ENCODE measurements around the gene RABL2B.
"Not testable (repeated sequence)": the region's sequence is repeated elsewhere in the genome, so short reads cannot be mapped to it uniquely, and the experiment has no call there.

DNA sequence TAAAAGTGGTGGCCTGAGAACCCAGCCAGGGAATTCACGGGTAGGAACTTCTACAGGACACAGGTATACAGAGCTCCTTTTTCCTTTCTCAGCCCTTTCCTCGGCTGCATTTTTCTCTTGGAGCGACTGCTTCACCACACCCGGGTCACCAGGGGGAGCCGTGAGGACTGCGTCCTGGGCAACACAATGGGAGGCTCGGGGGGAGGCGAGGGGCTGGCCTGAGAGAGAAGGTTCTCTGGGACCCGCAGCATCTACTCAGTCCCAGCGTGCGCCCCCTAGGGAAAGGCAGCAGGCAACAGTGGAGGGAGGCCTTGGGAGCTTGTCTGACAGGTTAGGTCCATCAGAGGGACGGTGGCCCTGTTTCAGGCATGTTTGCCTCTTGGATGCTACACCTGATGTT, 8.3 kb downstream of the RABL2B start:
- not testable (repeated sequence) for TF ChIP-seq EZH2 (IDR thresholded peaks at IDR 0.05; ENCODE audit: insufficient read depth, poor library complexity, severe bottlenecking); EZH2phosphoT487 (IDR thresholded peaks at IDR 0.05; ENCODE audit: insufficient read depth, low read depth)
